Stomach (tissue), 9 donors: ENCODE data around the gene LYRM2. TPM values are rescaled to one million over a fixed set of nuclear protein-coding genes. Genes with fewer than 3 reads are reported as not detected.

Experiments used
- DNase-seq, 2 donors: peaks; one replicate each; pipeline versions ENCODE4 v3.0.0 to v3.0.0-alpha.2; 2013 to 2019
- H3K27ac ChIP-seq, 5 donors: fragments of 200-600 bp in 4 of 5; sonication (generic) in 4 of 5; one replicate each; pipeline ENCODE4 v1.5.1; 2013 to 2019; ENCODE audit warnings: mild to moderate bottlenecking in 1 of 5, moderate library complexity in 1 of 5
- H3K27me3 ChIP-seq, 3 donors: fragments of 200-600 bp; sonication (generic); one replicate each; pipeline ENCODE4 v1.5.1; 2017 to 2019; ENCODE audit warnings: mixed run types in 1 of 3
- H3K36me3 ChIP-seq, 4 donors: fragments of 200-600 bp; sonication (generic); 1 replicate in 3 of 4; 2 replicates in 1 of 4; pipeline ENCODE4 v1.5.1; 2016 to 2019
- H3K4me1 ChIP-seq, 4 donors: fragments of 200-600 bp; sonication (generic); one replicate each; pipeline ENCODE4 v1.5.1; 2016 to 2019
- H3K4me3 ChIP-seq, 4 donors: fragments of 200-600 bp; sonication (generic) in 3 of 4; one replicate each; pipeline ENCODE4 v1.5.1; 2016 to 2019; ENCODE audit warnings: mild to moderate bottlenecking in 1 of 4
- H3K9me3 ChIP-seq, 4 donors: fragments of 200-600 bp; sonication (generic); one replicate each; pipeline ENCODE4 v1.5.1; 2016 to 2019
- EP300 ChIP-seq: sonication (generic); formaldehyde crosslinking; IDR thresholded peaks from one replicate; pipeline ENCODE4 v1.6.1; 2017; ENCODE audit warnings: antibody characterized with exemption
- POLR2A ChIP-seq, 4 donors: fragments of 450-650 bp; IDR thresholded peaks; one replicate each; pipeline ENCODE4 v1.6.1; 2016; ENCODE audit warnings: antibody characterized with exemption in 4 of 4, control low read depth in 2 of 4, mild to moderate bottlenecking in 1 of 4, moderate library complexity in 1 of 4
- POLR2AphosphoS5 ChIP-seq, 3 donors: sonication (generic); formaldehyde crosslinking; IDR thresholded peaks; one replicate each; pipeline ENCODE4 v1.6.1; 2016; ENCODE audit warnings: antibody characterized with exemption in 3 of 3
- WGBS, 5 donors: extraction: QIAGEN DNeasy Blood & Tissue Kit in 3 of 5; methylation state at CpG; one replicate each; pipeline versions ENCODE4 v1.1.5 to v1.1.7; 2013 to 2018; 5-methylcytosine and 5-hydroxymethylcytosine counted together
- intact Hi-C: fragments of 100-400 bp; cut with DNase I; formaldehyde crosslinking; loops from one replicate; pipeline ENCODE4 v1.15.1; 2023; ENCODE audit warnings: low total_unique reads
- polyA plus RNA-seq, 3 donors: library from polyadenylated mRNA; stranded (reverse); fragments of 200-250 nt; gene quantifications; one replicate each; pipeline ENCODE4 v1.2.3, GENCODE V29; 2013
- total RNA-seq, 5 donors: library from RNA; depleted of rRNA; stranded (reverse); fragments of >200 nt; gene quantifications; one replicate each; pipeline versions ENCODE4 v1.1.0 to v1.2.3, GENCODE V29; 2014 to 2016
- TF ChIP-seq, protein P1 (sequence below), 7 experiments: fragments of 450-650 bp in 4 of 7; fragments of 200-600 bp in 3 of 7; sonication (generic) in 3 of 7; IDR thresholded peaks; one replicate each; pipeline ENCODE4 v1.5.1; 2016 to 2019; ENCODE audit warnings: antibody characterized with exemption in 7 of 7, control low read depth in 2 of 7, mild to moderate bottlenecking in 1 of 7
- donor health status: healthy with polysubstance abuse.
- donor health status: Bipolar disorder and iron deficiency.
- donor health status: healthy.

The LYRM2 gene
- total and polyA plus RNA-seq, 8 donors = 1.4 to 26.7 (median 13.0) TPM

- Histone ChIP-seq H3K27me3 (no peaks in the 10 kb centered on the region), H3K9me3 (peaks cover 0 to 9% (median 3%) of the 10 kb centered on the region in 4 donors), H3K36me3 (no peaks in the 10 kb centered on the region), H3K4me3 (no peak overlapping the region), H3K4me1 (no peaks in the 10 kb centered on the region), H3K27ac (no peak overlapping the region)
- TF ChIP-seq POLR2AphosphoS5 (IDR thresholded peaks at IDR 0.05) = no peak
- DNase-seq = no peak
- 72 to 87% (median 80%) methylated on average over 5 of the region's 5 CpGs for WGBS, 5 donors
- intact Hi-C loops = no loop called here
Observed at GRCh38 chr6:89553431-89553830, 85.1 kb downstream of the LYRM2 start.

DNA sequence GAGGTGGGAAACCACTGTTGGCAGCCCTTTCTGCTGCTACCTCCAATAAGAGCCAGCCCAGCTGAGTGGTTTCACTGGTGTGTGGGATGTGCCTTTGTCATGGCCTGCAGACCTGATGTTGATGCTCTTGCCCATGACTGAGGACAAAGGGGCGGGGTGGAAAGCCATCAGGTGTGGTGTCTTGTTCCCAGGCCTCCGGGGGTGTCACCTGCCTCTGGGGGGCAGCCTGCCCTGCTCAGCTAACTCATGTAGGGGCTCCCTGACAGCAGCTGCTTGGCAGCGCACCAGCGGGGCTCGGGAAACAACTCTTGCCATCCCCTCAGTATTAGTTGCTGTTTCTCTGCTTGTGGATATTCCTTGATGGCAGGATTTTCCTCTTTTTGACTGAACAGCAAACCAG, 91.3 kb downstream of the LYRM2 start:
- no peaks in the 10 kb centered on the region for H3K27me3 ChIP-seq
- no peak overlapping the region for H3K27ac ChIP-seq
- TF ChIP-seq POLR2A (IDR thresholded peaks at IDR 0.05) (no peak), POLR2AphosphoS5 (IDR thresholded peaks at IDR 0.05) (no peak)
- TF ChIP-seq, protein P1, sequence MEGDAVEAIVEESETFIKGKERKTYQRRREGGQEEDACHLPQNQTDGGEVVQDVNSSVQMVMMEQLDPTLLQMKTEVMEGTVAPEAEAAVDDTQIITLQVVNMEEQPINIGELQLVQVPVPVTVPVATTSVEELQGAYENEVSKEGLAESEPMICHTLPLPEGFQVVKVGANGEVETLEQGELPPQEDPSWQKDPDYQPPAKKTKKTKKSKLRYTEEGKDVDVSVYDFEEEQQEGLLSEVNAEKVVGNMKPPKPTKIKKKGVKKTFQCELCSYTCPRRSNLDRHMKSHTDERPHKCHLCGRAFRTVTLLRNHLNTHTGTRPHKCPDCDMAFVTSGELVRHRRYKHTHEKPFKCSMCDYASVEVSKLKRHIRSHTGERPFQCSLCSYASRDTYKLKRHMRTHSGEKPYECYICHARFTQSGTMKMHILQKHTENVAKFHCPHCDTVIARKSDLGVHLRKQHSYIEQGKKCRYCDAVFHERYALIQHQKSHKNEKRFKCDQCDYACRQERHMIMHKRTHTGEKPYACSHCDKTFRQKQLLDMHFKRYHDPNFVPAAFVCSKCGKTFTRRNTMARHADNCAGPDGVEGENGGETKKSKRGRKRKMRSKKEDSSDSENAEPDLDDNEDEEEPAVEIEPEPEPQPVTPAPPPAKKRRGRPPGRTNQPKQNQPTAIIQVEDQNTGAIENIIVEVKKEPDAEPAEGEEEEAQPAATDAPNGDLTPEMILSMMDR (IDR thresholded peaks at IDR 0.05) = no peak
- intact Hi-C loops = no loop called here
- DNase-seq = no peak
- H3K4me1 ChIP-seq = no peaks in the 10 kb centered on the region
- WGBS, 5 donors = 81 to 84% (median 83%) methylated on average over 5 of the region's 5 CpGs
- no peak overlapping the region for H3K4me3 ChIP-seq
- H3K36me3 ChIP-seq = no peaks in the 10 kb centered on the region
- H3K9me3 ChIP-seq = no peaks in the 10 kb centered on the region

GRCh38 chr6:89542866-89543265, 95.7 kb downstream of the LYRM2 start:
- no peaks in the 10 kb centered on the region for H3K27me3 ChIP-seq
- no peak overlapping the region for H3K4me3 ChIP-seq
- intact Hi-C loops = no loop called here
- no peak for DNase-seq
- 31 to 67% (median 45%) methylated on average over 3 of the region's 3 CpGs for WGBS, 5 donors
- H3K27ac ChIP-seq = no peak overlapping the region
- no peaks in the 10 kb centered on the region for H3K9me3 ChIP-seq
- TF ChIP-seq POLR2AphosphoS5 (IDR thresholded peaks at IDR 0.05) = no peak
- no peak for TF ChIP-seq POLR2A (IDR thresholded peaks at IDR 0.05)
- TF ChIP-seq EP300 = no peak
- TF ChIP-seq, protein P1 (IDR thresholded peaks at IDR 0.05) = no peak
- no peaks in the 10 kb centered on the region for H3K36me3 ChIP-seq
- H3K4me1 ChIP-seq = no peaks in the 10 kb centered on the region

DNA sequence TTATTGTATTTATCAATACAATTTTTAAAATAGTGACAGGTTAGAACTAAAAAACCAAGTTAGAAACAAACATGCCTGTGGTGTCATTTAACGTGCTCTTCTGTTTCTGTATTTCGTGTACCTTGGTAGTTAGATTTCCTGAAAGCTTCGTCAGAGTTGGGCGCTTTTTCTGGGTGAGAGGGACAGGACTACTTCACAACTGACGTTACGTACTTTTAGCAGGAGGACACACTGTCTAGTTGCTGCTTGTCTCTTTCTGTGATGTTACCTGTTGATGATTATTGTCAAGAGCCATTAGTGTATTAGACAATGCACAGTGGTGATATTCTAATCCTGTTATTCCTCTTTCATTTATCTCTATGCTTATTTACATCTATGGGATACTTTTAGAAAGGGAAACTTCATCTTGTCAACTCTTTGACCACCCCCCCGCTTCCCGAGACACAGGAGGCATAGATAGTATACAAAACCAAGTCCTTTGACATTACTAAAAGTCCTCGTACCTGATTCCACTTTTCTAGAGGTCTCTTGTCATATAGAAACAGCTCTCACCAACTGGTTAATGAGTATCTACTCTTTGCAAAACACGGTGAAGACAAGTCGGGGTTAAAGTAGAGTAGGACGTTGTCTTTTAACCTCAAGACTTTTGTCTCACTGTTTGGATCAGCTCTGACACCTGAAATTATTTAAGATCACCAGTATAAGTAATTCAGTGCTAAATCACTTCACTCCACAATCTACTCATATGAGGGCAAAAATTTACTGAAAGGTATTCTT, 96.3 kb downstream of the LYRM2 start:
- DNase-seq = no peak
- Histone ChIP-seq H3K36me3 (no peaks in the 10 kb centered on the region), H3K27me3 (no peaks in the 10 kb centered on the region), H3K4me1 (no peaks in the 10 kb centered on the region), H3K27ac (no peak overlapping the region), H3K4me3 (no peak overlapping the region), H3K9me3 (no peaks in the 10 kb centered on the region)
- 65 to 82% (median 76%) methylated on average over 12 of the region's 12 CpGs for WGBS, 5 donors
- TF ChIP-seq POLR2A (IDR thresholded peaks at IDR 0.05) (no peak), POLR2AphosphoS5 (IDR thresholded peaks at IDR 0.05) (no peak), EP300 (no peak)
- TF ChIP-seq, protein P1 (IDR thresholded peaks at IDR 0.05) = no peak
- intact Hi-C loops = no loop called here

DNA sequence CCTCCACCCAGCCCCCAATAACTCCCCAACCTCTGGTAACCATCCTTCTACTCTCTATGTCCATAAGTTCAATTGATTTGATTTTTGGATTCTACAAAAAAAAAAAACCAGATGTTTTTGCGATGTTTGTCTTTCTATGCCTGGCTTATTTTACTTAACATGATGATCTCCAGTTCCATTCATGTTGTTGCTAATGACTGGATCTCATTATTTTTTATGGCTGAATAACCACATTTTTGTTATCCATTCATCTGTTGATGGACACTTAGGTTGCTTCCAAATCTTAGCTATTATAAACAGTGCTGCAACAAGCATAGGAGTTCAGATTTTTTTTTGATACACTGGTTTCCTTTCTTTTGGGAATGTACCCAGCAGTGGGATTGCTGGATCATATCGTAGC, 98.8 kb downstream of the LYRM2 start:
- H3K9me3 ChIP-seq = no peaks in the 10 kb centered on the region
- H3K4me3 ChIP-seq = no peak overlapping the region
- 86 to 94% (median 93%) methylated on average over 2 of the region's 2 CpGs for WGBS, 5 donors
- no peak for DNase-seq
- H3K27me3 ChIP-seq = no peaks in the 10 kb centered on the region
- no peak overlapping the region for H3K27ac ChIP-seq
- H3K4me1 ChIP-seq = no peaks in the 10 kb centered on the region
- intact Hi-C loops = no loop called here
- TF ChIP-seq POLR2A (IDR thresholded peaks at IDR 0.05) = no peak
- TF ChIP-seq, protein P1 (IDR thresholded peaks at IDR 0.05) = no peak
- no peak for TF ChIP-seq EP300
- TF ChIP-seq POLR2AphosphoS5 (IDR thresholded peaks at IDR 0.05) = no peak
- H3K36me3 ChIP-seq = no peaks in the 10 kb centered on the region
